ENCODE results near the gene LPIN3. TPM values are rescaled to one million over a fixed set of nuclear protein-coding genes. Genes with fewer than 3 reads are reported as not detected.

Gene LPIN3
- total and polyA plus RNA-seq, 2 experiments from 2014 or later: 18.1 to 22.4 TPM

DNA sequence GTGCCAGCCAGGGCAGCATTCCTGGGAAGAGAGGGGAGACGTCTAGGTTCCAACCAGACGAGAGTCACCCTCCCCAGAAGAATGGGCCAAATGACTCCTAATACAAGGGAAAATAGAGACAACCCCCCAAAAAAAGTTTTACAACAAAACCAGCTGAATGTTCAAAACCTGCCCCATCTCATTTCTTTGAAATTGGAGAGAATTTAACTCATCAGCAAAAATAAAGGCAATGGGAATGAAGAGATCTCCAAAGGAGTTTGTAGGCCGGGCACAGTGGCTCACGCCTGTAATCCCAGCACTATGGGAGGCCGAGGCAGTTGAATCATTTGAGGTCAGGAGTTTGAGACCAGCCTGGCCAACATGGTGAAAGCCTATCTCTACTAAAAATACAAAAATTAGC is 35.7 kb downstream of the LPIN3 start:
- H3K9me3 ChIP-seq (ENCODE audit: low read depth): no peaks in the 10 kb centered on the region
- peaks cover 2% of the 10 kb centered on the region for H3K27me3 ChIP-seq
- no peak overlapping the region for H3K27ac ChIP-seq
- no peak overlapping the region for H3K4me2 ChIP-seq
- WGBS (ENCODE audit: low lambda C conversion rate, missing lambda C conversion rate): 91% methylated on average over 5 of the region's 5 CpGs
- TF ChIP-seq EZH2phosphoT487 (IDR thresholded peaks at IDR 0.05; ENCODE audit: low read depth, severe bottlenecking, unreplicated experiment): no peak
- TF ChIP-seq EZH2 (IDR thresholded peaks at IDR 0.05; ENCODE audit: borderline replicate concordance): no peak
- TF ChIP-seq, protein P1, sequence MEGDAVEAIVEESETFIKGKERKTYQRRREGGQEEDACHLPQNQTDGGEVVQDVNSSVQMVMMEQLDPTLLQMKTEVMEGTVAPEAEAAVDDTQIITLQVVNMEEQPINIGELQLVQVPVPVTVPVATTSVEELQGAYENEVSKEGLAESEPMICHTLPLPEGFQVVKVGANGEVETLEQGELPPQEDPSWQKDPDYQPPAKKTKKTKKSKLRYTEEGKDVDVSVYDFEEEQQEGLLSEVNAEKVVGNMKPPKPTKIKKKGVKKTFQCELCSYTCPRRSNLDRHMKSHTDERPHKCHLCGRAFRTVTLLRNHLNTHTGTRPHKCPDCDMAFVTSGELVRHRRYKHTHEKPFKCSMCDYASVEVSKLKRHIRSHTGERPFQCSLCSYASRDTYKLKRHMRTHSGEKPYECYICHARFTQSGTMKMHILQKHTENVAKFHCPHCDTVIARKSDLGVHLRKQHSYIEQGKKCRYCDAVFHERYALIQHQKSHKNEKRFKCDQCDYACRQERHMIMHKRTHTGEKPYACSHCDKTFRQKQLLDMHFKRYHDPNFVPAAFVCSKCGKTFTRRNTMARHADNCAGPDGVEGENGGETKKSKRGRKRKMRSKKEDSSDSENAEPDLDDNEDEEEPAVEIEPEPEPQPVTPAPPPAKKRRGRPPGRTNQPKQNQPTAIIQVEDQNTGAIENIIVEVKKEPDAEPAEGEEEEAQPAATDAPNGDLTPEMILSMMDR (IDR thresholded peaks at IDR 0.05; ENCODE audit: poor library complexity): no peak
- no peaks in the 10 kb centered on the region for H4K20me1 ChIP-seq (ENCODE audit: insufficient read depth, poor library complexity, severe bottlenecking)
- no peak overlapping the region for H2AFZ ChIP-seq
- no peaks in the 10 kb centered on the region for H3K36me3 ChIP-seq (replicated peaks; ENCODE audit: insufficient read depth, low read depth)
- H3K79me2 ChIP-seq: no peaks in the 10 kb centered on the region
- H3K4me3 ChIP-seq: no peak overlapping the region
- H3K4me1 ChIP-seq (ENCODE audit: insufficient read depth): no peaks in the 10 kb centered on the region
- no peaks in the 10 kb centered on the region for H3K9me2 ChIP-seq (replicated peaks; ENCODE audit: insufficient read depth)
- DNase-seq (ENCODE audit: low spot score): no peak

DNA sequence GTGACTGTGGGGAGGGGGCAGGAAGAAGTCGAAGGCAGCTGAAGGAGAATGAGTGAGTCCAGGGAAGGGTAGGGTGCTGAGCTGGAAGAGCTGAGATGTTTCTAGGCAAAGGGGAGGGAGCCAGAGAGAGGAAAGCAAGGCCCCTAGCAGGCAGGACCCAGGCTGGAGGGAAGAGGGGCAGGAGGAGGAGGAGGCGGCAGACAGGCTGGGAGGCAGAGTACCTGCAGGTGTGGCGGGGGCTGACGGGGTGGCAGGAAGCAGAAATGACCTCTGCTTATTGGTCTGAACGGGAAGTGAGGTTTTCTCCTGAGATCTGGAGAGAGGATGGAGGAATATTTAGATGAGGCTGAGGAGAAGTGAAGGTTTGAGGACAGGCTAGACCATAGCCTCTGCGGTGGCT is 36.7 kb downstream of the LPIN3 start:
- Histone ChIP-seq H3K4me1 (ENCODE audit: insufficient read depth) (no peaks in the 10 kb centered on the region), H3K27ac (no peak overlapping the region), H3K9me3 (ENCODE audit: low read depth) (no peaks in the 10 kb centered on the region), H3K79me2 (no peaks in the 10 kb centered on the region), H3K9me2 (replicated peaks; ENCODE audit: insufficient read depth) (no peaks in the 10 kb centered on the region), H3K4me3 (no peak overlapping the region), H3K4me2 (no peak overlapping the region), H4K20me1 (ENCODE audit: insufficient read depth, poor library complexity, severe bottlenecking) (no peaks in the 10 kb centered on the region), H2AFZ (no peak overlapping the region), H3K27me3 (peaks cover 2% of the 10 kb centered on the region), H3K36me3 (replicated peaks; ENCODE audit: insufficient read depth, low read depth) (no peaks in the 10 kb centered on the region)
- no peak for DNase-seq (ENCODE audit: low spot score)
- WGBS (ENCODE audit: low lambda C conversion rate, missing lambda C conversion rate): 73% methylated on average over 6 of the region's 6 CpGs
- no peak for TF ChIP-seq EZH2 (IDR thresholded peaks at IDR 0.05; ENCODE audit: borderline replicate concordance)
- TF ChIP-seq, protein P1 (IDR thresholded peaks at IDR 0.05; ENCODE audit: poor library complexity): no peak
- no peak for TF ChIP-seq EZH2phosphoT487 (IDR thresholded peaks at IDR 0.05; ENCODE audit: low read depth, severe bottlenecking, unreplicated experiment)

DNA sequence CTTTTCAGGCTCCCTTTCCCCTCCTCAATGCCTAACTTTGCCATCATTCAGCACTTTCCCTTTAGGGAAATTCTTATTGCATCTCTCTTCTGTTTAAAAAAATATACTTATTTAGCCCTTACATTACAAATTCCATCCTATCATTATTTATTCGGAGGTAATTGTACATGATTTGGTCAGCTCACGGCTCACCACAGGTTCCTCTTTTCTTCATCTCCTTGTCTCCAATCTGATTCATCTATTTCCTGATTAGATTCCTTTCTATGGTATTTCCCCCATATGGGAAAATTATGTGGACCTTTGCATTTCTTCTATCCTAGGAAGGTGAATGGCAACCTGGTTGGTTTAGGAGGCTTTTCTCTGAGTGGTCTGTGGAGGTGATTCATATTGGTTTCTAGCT is 38.9 kb downstream of the LPIN3 start:
- 95% methylated on average over 2 of the region's 2 CpGs for WGBS (ENCODE audit: low lambda C conversion rate, missing lambda C conversion rate)

More for the DNA sequence above, 38.9 kb downstream of the LPIN3 start:
- Histone ChIP-seq H3K9me3 (ENCODE audit: low read depth) (no peaks in the 10 kb centered on the region), H3K27ac (no peak overlapping the region), H3K27me3 (peaks cover 2% of the 10 kb centered on the region), H3K36me3 (replicated peaks; ENCODE audit: insufficient read depth, low read depth) (no peaks in the 10 kb centered on the region), H3K9me2 (replicated peaks; ENCODE audit: insufficient read depth) (no peaks in the 10 kb centered on the region), H3K4me2 (no peak overlapping the region), H2AFZ (no peak overlapping the region), H3K79me2 (no peaks in the 10 kb centered on the region), H3K4me1 (ENCODE audit: insufficient read depth) (no peaks in the 10 kb centered on the region), H4K20me1 (ENCODE audit: insufficient read depth, poor library complexity, severe bottlenecking) (no peaks in the 10 kb centered on the region), H3K4me3 (no peak overlapping the region)
- no peak for TF ChIP-seq EZH2phosphoT487 (IDR thresholded peaks at IDR 0.05; ENCODE audit: low read depth, severe bottlenecking, unreplicated experiment)
- no peak for TF ChIP-seq EZH2 (IDR thresholded peaks at IDR 0.05; ENCODE audit: borderline replicate concordance)
- TF ChIP-seq, protein P1 (IDR thresholded peaks at IDR 0.05; ENCODE audit: poor library complexity): no peak
- no peak for DNase-seq (ENCODE audit: low spot score)

Measured in hepatocyte (in vitro differentiated cells).